AG09319 (cell line): ENCODE results near the gene VRK3.

Experiments used
- DNase-seq: peaks from one replicate; pipeline ENCODE4 v3.0.0-alpha.2; 2010; ENCODE audit warnings: low read depth; ENCODE audit errors: extremely low read depth
- CTCF ChIP-seq: IDR thresholded peaks from 2 replicates; pipeline ENCODE4 v1.5.1; 2011; ENCODE audit warnings: low read depth, mild to moderate bottlenecking, inconsistent platforms, low read length, moderate library complexity

Gene VRK3

GRCh38 chr19:49927526-49928264, 97.5 kb downstream of the VRK3 start:
- no peak for TF ChIP-seq CTCF
- no peak for DNase-seq

GRCh38 chr19:49926515-49926914, 98.7 kb downstream of the VRK3 start:
- no peak for TF ChIP-seq CTCF
- DNase-seq, result no peak
